Measurements from ENCODE around the gene DEGS2.

The DEGS2 gene

GRCh38 chr14:100109594-100109955 is 49.9 kb downstream of the DEGS2 start:
- no peak for DNase-seq

DNA sequence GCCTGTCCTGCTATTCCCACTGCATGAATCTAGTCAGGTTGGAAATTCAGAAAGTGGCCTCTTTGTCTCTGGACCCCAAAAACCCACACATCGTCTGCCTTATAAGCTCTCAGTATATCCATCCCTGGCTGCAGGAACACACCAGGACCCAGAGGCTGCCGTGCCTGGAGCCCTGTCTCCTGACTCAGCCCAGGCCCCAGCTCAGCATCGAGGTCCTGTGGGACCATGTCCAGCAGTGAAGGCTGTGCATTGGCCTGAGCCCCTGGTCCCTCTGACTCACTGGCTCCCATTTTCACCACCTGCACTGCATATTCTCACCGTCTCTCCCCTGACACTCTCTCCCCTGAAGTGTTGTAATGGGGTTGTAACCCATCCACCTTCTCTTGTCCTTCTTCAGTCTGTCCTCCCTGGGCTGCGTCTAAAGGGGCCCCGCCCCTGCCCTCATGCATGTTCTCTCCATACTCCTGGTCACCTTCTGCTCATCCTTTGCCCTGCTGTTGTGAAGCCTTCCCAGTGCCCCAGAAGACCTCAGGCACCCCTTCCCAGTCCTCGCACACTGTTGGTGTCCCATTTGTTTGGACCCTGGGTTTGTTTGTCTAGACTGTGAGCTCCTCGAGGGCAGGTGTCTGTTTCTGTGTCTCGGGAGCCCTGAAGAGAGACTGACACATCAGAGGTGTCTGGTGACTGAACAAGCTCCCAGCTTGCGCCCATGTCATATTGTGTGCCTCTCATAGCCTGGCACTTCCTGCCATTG is 50.4 kb downstream of the DEGS2 start:
- no peak for DNase-seq

- peak; percentile 73 to 86 (median 77) for DNase-seq
Observed at GRCh38 chr14:100108042-100108825, 51.2 kb downstream of the DEGS2 start.

DNA sequence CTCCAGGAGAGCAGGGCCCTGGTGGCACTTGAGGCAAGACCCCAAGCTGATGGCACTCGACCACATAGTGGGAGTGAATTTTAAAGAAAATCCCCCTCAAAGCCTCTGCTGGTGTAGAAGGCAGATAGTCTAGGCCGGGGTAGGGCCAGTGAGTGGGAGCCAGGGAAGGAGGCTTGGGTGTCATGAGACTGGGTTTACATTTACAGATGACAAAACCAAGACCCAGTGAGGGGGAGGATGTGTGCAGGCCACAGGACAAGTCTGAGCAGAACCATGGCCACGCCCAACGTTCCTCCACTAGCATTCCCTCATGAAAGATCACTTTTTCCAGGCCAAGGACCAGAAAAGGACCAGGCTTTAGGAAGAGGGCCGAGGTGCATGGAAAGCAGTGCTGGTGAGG is 52.2 kb downstream of the DEGS2 start:
- DNase-seq = peak; percentile 44 to 69 (median 54)

DNA sequence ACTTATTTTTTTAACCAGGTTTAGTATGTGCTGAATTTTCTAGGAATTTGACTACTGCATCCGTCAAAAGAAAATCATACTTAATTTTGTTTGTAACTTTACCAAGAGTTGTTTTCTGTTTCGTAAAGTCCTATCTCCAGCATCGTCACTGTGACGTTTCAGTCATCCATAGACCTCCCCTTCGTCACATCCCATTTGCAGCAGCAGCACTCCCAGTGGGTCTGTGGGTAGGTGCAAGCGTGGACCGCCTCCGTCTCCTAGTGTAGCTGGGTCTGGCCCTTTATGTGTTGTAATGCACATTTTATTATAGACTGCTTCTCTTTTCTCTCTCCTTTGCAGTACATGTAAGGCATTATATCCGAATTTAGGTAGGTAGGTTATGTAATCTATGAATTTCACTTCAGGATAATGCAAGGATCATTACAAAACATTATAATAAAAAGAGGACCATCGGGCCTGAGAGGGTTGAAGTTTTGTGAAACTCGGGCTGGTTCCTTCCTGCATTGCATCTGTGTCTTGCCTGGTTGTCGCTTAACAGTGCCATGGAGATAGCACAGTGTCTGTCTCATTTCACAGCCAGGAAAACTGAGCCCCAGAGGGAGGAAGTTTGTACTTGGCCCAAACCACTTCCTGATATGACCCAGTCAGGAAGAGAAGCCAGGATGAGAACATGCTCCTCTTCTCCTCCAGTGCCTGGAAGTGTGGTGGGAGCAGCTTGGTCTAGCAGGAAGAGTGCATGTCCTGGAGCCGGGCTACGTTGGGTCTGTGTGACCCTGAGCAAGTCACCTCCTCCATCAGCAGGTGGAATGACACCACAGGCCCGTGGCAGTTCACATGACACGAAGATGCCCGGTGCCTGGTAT is 53.0 kb downstream of the DEGS2 start:
- peak; percentile 79 to 82 (median 80) for DNase-seq

GRCh38 chr14:100105357-100106169 is 53.9 kb downstream of the DEGS2 start:
- peak in 1 of 3 donors; percentile 22 for DNase-seq

GRCh38 chr14:100104523-100105300 is 54.7 kb downstream of the DEGS2 start:
- no peak for DNase-seq

DNA sequence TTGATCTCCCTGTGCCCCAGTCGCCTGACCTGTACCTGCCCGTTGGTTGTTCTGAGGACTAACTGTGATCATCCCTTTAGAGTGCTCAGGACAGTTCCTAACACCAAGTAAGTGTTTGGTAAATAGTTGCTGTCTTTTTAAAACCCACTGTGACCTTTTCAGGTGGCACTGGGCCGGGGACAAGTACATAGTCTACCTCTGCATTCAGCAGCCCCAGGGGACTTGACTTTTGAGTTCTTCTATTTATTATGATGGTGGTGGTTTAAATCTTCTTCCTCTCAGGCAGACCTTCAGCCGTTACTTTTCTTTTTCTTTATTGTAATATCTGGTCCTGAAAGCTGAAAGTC is 55.5 kb downstream of the DEGS2 start:
- DNase-seq = no peak

DNA sequence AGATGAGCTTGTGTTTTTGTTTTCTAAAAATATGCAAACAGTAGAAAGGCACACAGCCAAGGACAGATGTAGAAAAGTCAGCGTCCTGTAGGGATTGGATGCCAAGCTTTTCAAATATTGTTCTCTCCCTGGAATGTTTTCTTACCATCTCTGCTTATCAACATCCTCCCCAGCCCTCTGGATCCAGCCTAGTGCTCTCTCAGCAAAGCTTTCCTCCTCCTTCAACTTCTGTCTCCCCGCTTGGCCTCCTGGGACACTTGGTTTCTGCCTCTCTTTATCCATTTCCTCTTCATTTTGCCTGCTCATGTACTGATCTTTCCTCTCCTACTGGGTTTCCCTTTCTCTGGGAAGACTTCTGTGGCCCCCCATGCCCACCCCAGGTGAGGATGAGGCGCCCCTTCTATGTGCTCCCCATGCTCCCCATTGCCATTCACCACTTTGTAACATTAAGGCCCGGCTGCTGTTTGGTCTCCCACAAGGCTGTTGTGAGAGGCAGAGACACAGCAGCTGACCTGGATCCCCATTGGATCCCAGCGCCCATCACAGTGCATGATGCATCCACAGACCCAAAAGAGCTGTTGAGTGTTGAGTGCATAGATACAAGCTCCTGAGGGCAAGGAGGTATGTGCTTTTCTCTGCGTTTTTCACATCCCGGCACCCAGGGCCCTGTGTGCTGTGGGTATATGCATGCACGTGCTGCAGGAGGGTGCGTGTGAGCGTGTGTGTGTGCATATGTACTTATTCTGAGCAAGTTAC is 56.0 kb downstream of the DEGS2 start:
- DNase-seq = no peak

DNA sequence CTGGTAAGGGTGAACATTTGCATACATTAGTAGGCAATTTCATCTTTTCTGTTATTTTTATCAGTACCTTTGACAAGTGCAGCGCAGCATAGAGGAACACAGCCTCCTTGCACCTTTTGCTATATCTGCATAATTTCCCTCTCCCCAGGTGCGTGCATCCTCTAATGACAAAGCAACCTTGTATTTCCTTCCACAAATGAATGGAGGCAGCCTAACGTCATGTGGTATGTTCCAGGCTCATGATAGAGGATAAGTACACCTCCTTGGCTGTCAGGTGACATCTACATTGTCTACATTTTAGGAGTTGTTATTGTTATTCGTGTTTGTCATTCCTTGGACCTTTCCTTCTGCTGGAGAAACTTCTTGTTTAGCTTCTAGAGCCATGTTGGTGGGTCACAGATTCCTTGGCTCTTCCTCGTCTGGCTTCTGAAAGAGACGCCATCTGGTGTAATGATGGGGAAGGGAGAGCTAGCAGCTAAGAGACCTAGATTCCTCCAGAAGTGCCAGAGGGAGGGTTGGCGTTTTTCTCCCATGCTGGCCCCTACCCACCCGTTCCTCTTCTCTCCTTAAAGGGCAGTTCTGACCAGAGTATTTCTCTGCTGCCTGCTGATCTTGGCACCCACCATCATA is 57.2 kb downstream of the DEGS2 start:
- no peak for DNase-seq

- DNase-seq = peak in 1 of 3 donors; percentile 17
Observed at GRCh38 chr14:100100032-100100703, 59.3 kb downstream of the DEGS2 start.

DNA sequence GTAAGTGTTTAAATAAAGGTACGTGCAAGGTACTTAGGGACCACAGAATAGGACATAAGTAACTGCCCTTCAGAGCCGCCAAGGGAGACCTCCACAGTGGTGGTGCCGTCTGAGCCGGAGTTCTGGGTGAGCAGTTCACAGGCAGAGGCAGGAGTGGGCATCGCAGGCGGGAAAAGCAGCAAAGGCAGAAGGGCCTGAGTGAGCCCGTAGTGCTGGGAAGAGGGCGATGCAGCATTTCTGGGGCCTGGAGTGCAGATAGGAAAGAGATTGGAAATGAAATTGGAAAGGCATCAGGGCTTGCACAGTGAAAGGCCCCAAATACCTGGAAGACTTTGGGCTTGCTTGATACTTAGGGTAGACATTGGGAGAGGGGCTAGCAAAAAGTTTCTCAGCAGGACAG is 61.3 kb downstream of the DEGS2 start:
- peak in 1 of 3 donors; percentile 15 for DNase-seq

- peak in 1 of 3 donors; percentile 18 for DNase-seq
Observed at GRCh38 chr14:100096656-100097055, 62.8 kb downstream of the DEGS2 start.
